Measurements from ENCODE around the gene STK32B.

The STK32B gene

GRCh38 chr4:5374592-5374991 is 323.3 kb downstream of the STK32B start:
- no peak for TF ChIP-seq MAX (IDR thresholded peaks at IDR 0.05)
- TF ChIP-seq ZBTB7A (IDR thresholded peaks at IDR 0.05; ENCODE audit: low read depth) = no peak
- no peak for TF ChIP-seq CEBPB (IDR thresholded peaks at IDR 0.05)
- TF ChIP-seq REST (IDR thresholded peaks at IDR 0.05; ENCODE audit: low read depth) = no peak
- TF ChIP-seq TCF12 (IDR thresholded peaks at IDR 0.05; ENCODE audit: low read depth) = no peak
- no peak for TF ChIP-seq TEAD4 (IDR thresholded peaks at IDR 0.05)
- TF ChIP-seq TAF1 (IDR thresholded peaks at IDR 0.05; ENCODE audit: low read depth) = no peak
- no peak for TF ChIP-seq RAD21 (IDR thresholded peaks at IDR 0.05; ENCODE audit: low read depth)
- no peak for TF ChIP-seq EP300 (IDR thresholded peaks at IDR 0.05; ENCODE audit: borderline replicate concordance)
- no peak for TF ChIP-seq NFIC (IDR thresholded peaks at IDR 0.05)
- no peak for TF ChIP-seq YY1 (IDR thresholded peaks at IDR 0.05; ENCODE audit: low read depth)
- TF ChIP-seq EGR1 (IDR thresholded peaks at IDR 0.05) = no peak
- no peak for TF ChIP-seq USF1 (IDR thresholded peaks at IDR 0.05)
- no peak for TF ChIP-seq CREB1 (IDR thresholded peaks at IDR 0.05; ENCODE audit: low read depth)
- no peak for TF ChIP-seq FOXM1 (IDR thresholded peaks at IDR 0.05; ENCODE audit: borderline replicate concordance, low read depth)

- TF ChIP-seq EP300 (IDR thresholded peaks at IDR 0.05; ENCODE audit: borderline replicate concordance) = no peak
- no peak for TF ChIP-seq MAX (IDR thresholded peaks at IDR 0.05)
- no peak for TF ChIP-seq TEAD4 (IDR thresholded peaks at IDR 0.05)
- TF ChIP-seq CEBPB (IDR thresholded peaks at IDR 0.05) = no peak
- no peak for TF ChIP-seq ZBTB7A (IDR thresholded peaks at IDR 0.05; ENCODE audit: low read depth)
- TF ChIP-seq USF1 (IDR thresholded peaks at IDR 0.05) = no peak
- no peak for TF ChIP-seq FOXM1 (IDR thresholded peaks at IDR 0.05; ENCODE audit: borderline replicate concordance, low read depth)
- no peak for TF ChIP-seq YY1 (IDR thresholded peaks at IDR 0.05; ENCODE audit: low read depth)
- no peak for TF ChIP-seq EGR1 (IDR thresholded peaks at IDR 0.05)
- no peak for TF ChIP-seq NFIC (IDR thresholded peaks at IDR 0.05)
- no peak for TF ChIP-seq RAD21 (IDR thresholded peaks at IDR 0.05; ENCODE audit: low read depth)
Measured at GRCh38 chr4:5374994-5375393, 323.7 kb downstream of the STK32B start.

GRCh38 chr4:5376015-5376414 is 324.7 kb downstream of the STK32B start:
- TF ChIP-seq MAX (IDR thresholded peaks at IDR 0.05) = no peak
- TF ChIP-seq EP300 (IDR thresholded peaks at IDR 0.05; ENCODE audit: borderline replicate concordance) = no peak
- TF ChIP-seq TAF1 (IDR thresholded peaks at IDR 0.05; ENCODE audit: low read depth) = no peak
- TF ChIP-seq REST (IDR thresholded peaks at IDR 0.05; ENCODE audit: low read depth) = no peak
- no peak for TF ChIP-seq CREB1 (IDR thresholded peaks at IDR 0.05; ENCODE audit: low read depth)
- no peak for TF ChIP-seq ZBTB7A (IDR thresholded peaks at IDR 0.05; ENCODE audit: low read depth)

- TF ChIP-seq RAD21 (IDR thresholded peaks at IDR 0.05; ENCODE audit: low read depth) (peak; percentile 41), CREB1 (IDR thresholded peaks at IDR 0.05; ENCODE audit: low read depth) (no peak)
Measured at GRCh38 chr4:5378002-5378401, 326.7 kb downstream of the STK32B start.

GRCh38 chr4:5379895-5380294 is 328.6 kb downstream of the STK32B start:
- TF ChIP-seq EP300 (IDR thresholded peaks at IDR 0.05; ENCODE audit: borderline replicate concordance) = no peak
- no peak for TF ChIP-seq TEAD4 (IDR thresholded peaks at IDR 0.05)
- TF ChIP-seq NFIC (IDR thresholded peaks at IDR 0.05) = no peak
- TF ChIP-seq TAF1 (IDR thresholded peaks at IDR 0.05; ENCODE audit: low read depth) = no peak
- TF ChIP-seq MAX (IDR thresholded peaks at IDR 0.05) = no peak
- no peak for TF ChIP-seq USF1 (IDR thresholded peaks at IDR 0.05)
- no peak for TF ChIP-seq CREB1 (IDR thresholded peaks at IDR 0.05; ENCODE audit: low read depth)
- TF ChIP-seq ZBTB7A (IDR thresholded peaks at IDR 0.05; ENCODE audit: low read depth) = no peak
- TF ChIP-seq FOXM1 (IDR thresholded peaks at IDR 0.05; ENCODE audit: borderline replicate concordance, low read depth) = no peak
- TF ChIP-seq EGR1 (IDR thresholded peaks at IDR 0.05) = no peak
- no peak for TF ChIP-seq CEBPB (IDR thresholded peaks at IDR 0.05)
- no peak for TF ChIP-seq RAD21 (IDR thresholded peaks at IDR 0.05; ENCODE audit: low read depth)

All from Ishikawa (cell line).